NB4 (cell line): ENCODE measurements around the gene CCDC50.

Source experiments
- TF ChIP-seq, protein P1 (sequence below): IDR thresholded peaks from one replicate; pipeline ENCODE4 v1.5.1; 2012; ENCODE audit warnings: low read depth, low read length
- TF ChIP-seq, protein P2 (sequence below): IDR thresholded peaks from 2 replicates; pipeline ENCODE4 v1.6.1; 2011; ENCODE audit warnings: low read depth, low read length

DNA sequence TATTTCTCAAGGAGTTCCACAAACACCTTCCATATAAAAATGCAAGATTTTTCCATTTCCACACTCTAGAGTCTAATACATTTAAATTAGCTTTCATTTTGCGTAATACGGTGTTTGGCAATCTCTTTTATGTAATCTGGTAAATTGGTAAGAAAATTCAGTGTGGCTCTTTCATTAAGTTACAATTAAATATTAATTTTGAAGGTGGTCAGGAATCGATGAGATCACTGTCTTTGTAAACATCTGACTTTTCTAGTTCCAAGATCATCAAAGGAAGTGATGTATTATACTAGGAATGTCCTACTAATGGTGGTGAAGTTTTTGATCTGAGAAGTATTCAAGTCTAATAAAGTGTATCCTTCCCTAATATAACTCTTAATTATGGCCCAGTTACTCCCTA, 2.2 kb downstream of the CCDC50 start:
- TF ChIP-seq, protein P1, sequence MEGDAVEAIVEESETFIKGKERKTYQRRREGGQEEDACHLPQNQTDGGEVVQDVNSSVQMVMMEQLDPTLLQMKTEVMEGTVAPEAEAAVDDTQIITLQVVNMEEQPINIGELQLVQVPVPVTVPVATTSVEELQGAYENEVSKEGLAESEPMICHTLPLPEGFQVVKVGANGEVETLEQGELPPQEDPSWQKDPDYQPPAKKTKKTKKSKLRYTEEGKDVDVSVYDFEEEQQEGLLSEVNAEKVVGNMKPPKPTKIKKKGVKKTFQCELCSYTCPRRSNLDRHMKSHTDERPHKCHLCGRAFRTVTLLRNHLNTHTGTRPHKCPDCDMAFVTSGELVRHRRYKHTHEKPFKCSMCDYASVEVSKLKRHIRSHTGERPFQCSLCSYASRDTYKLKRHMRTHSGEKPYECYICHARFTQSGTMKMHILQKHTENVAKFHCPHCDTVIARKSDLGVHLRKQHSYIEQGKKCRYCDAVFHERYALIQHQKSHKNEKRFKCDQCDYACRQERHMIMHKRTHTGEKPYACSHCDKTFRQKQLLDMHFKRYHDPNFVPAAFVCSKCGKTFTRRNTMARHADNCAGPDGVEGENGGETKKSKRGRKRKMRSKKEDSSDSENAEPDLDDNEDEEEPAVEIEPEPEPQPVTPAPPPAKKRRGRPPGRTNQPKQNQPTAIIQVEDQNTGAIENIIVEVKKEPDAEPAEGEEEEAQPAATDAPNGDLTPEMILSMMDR = no peak
- TF ChIP-seq, protein P2, sequence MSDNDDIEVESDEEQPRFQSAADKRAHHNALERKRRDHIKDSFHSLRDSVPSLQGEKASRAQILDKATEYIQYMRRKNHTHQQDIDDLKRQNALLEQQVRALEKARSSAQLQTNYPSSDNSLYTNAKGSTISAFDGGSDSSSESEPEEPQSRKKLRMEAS = no peak
